Parathyroid adenoma (tissue), 2 donors: Measurements from ENCODE around the gene CDHR4.

Experiments
- H2AFZ ChIP-seq: fragments of 300-600 bp; sonication (generic); one replicate; pipeline ENCODE4 v1.7.0; 2017; ENCODE audit warnings: antibody characterized with exemption, mild to moderate bottlenecking
- H3K27ac ChIP-seq: fragments of 300-600 bp; sonication (generic); one replicate; pipeline ENCODE4 v1.7.0; 2017
- H3K27me3 ChIP-seq: fragments of 300-600 bp; sonication (generic); one replicate; pipeline ENCODE4 v1.7.0; 2017; ENCODE audit warnings: low read length; ENCODE audit not compliant: control insufficient read depth, insufficient read depth
- H3K36me3 ChIP-seq: fragments of 300-600 bp; sonication (generic); one replicate; pipeline ENCODE4 v1.7.0; 2017; ENCODE audit warnings: low read length; ENCODE audit not compliant: control insufficient read depth, insufficient read depth
- H3K4me1 ChIP-seq: fragments of 300-600 bp; sonication (generic); one replicate; pipeline ENCODE4 v1.7.0; 2017; ENCODE audit warnings: control low read depth
- H3K4me2 ChIP-seq: fragments of 300-600 bp; sonication (generic); one replicate; pipeline ENCODE4 v1.7.0; 2017; ENCODE audit warnings: low read length
- H3K4me3 ChIP-seq: fragments of 300-600 bp; sonication (generic); one replicate; pipeline ENCODE4 v1.7.0; 2017; ENCODE audit warnings: low read depth, low read length
- H3K79me2 ChIP-seq: fragments of 300-600 bp; sonication (generic); one replicate; pipeline ENCODE4 v1.7.0; 2017; ENCODE audit warnings: control low read depth
- H3K9ac ChIP-seq: fragments of 300-600 bp; sonication (generic); one replicate; pipeline ENCODE4 v1.7.0; 2017; ENCODE audit warnings: mild to moderate bottlenecking
- H3K9me3 ChIP-seq: fragments of 300-600 bp; sonication (generic); one replicate; pipeline ENCODE4 v1.7.0; 2017; ENCODE audit warnings: low read length; ENCODE audit not compliant: control insufficient read depth
- CTCF ChIP-seq: fragments of 300-600 bp; sonication (generic); IDR thresholded peaks from one replicate; pipeline ENCODE4 v1.7.0; 2017; ENCODE audit warnings: antibody characterized with exemption, mild to moderate bottlenecking
- donor health status: primary hyperparathyroidism.

CDHR4 gene

GRCh38 chr3:49745986-49746385 lies 53.7 kb downstream of the CDHR4 start:
- Histone ChIP-seq H3K4me2 (no peak overlapping the region), H3K27ac (no peak overlapping the region)

More at GRCh38 chr3:49745986-49746385, 53.7 kb downstream of the CDHR4 start:
- Histone ChIP-seq H3K4me3 (no peak overlapping the region), H3K9ac (no peak overlapping the region), H3K79me2 (peaks cover 41% of the 10 kb centered on the region), H3K36me3 (no peaks in the 10 kb centered on the region), H3K4me1 (no peaks in the 10 kb centered on the region), H3K9me3 (no peaks in the 10 kb centered on the region), H3K27me3 (no peaks in the 10 kb centered on the region), H2AFZ (no peak overlapping the region)
- TF ChIP-seq CTCF: no peak
